HG02840 (cell line): ENCODE measurements around the gene PLXNB2.
"Not testable (repeated sequence)": the region's sequence is repeated elsewhere in the genome, so short reads cannot be mapped to it uniquely, and the experiment has no call there.

Experiments used
- ATAC-seq: cut with Tn5 transposase; IDR thresholded peaks from one replicate; pipeline ENCODE4 v1.9.1; 2021; ENCODE audit warnings: mild to moderate bottlenecking, moderate library complexity, moderate number of reproducible peaks; ENCODE audit not compliant: unreplicated experiment, low FRiP score

Gene PLXNB2

DNA sequence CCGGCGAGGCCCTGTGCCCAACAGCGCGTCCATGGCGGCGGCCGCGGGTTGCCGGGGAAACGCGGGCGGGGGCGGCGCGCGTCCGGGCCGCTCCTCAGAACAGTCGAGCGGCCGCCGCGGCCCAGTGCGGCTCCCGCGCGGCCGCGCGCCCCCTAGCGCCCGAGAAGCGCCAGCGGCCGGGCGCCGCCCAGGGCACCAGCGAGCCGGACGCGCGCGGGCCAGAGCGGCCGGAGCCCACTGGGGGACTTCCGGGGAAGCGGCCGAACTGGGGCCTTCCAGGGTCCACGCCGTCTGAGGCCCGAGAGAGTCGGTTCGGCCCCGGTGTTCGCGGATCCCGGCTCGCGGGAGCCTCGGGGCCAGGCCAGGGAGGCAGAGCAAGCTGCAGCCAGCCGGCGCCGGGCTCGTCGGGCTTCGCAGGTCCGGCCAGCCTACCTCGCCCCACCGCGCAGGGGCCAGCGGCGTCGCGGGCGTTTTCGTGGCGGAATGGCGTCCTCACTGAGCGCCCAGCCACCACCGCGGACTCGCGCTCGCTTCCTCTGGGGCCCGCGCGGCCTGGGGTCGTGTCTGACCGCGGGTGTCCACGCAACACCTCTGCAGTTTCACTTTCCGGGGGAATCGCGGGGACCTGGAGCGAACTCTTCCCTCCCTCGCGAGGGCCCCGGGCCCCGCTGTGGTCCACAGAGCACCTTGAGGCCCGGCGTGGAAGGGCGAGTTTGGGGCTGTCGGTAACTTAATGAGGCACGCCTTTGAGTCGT, 19.7 kb upstream of the PLXNB2 start, which contains the start of gene DENND6B:
DENND6B (minus strand) TSS at position 57 of the 755 bp plus-strand sequence; CDS start at position 33, 24 bp downstream.
- ATAC-seq: peak; percentile 54

DNA sequence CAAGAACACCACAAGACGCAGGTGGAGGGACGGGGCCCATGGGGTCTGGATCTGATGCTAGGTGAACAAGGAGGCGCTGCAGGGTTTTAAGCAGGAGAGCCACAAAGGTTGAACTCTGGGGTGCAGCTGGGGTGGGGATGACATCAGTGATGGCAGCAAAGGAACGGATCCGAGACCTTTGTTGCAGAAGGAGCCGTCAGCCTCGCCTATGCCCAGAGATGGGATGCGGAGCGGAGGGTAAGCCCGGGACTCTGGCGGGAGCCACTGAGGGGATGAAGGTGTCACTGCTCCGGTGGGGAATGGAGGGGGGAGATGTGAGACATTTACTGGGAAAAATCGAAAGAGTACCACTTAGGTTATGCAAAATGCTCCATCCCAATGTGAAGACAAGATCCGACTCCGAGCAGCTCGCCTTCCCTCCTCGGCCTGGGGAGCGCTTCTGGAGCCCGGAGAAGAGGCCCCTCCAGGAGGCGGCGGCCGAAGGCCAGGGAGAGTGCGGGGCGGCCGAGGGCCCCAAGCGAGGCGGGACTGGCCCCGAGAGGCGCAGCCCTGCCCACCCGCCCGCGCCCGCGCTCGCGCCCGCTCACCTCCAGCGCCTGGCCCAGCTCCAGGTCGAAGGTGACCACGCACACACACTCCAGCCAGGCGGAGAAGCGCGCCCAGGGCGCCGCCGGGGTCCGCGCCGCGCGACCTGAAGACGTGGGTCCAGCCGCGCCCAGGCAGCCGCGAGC, 18.9 kb upstream of the PLXNB2 start:
- ATAC-seq: no peak

DNA sequence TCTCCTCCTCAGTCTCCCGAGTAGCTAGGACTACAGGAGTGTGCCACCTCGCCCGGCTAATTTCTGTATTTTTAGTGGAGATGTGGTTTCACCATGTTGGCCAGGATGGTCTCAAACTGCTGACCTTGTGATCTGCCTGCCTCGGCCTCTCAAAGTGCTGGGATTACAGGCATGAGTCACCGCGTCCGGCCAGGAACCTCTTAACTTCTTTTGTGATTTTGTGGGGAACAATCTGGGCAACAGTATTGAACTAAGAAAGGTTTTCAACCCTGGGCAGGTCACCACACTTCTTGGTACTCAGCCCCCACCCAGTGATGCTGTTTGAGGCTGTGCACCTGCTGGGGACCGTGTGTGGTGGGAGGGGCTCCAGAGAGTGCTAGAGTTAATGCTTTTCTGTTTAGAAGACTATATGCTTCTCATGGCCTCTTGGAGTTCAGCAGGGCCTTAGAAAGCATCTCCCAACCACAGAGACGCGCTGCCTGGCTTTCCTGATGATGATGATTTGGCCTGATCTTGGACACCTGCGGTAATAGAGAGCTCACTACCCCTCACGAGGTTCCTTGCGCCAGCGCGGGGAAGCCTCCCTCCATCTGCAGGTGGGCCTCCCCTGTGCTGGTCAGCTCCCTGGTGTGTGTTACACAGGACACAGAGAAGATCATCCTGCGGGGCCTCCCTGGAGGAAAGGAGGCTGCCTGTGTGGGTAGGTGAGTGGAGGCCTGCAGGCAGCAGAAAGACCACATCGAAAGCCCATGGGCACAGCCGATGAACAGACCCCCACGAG, 18.2 kb upstream of the PLXNB2 start:
- ATAC-seq: no peak

DNA sequence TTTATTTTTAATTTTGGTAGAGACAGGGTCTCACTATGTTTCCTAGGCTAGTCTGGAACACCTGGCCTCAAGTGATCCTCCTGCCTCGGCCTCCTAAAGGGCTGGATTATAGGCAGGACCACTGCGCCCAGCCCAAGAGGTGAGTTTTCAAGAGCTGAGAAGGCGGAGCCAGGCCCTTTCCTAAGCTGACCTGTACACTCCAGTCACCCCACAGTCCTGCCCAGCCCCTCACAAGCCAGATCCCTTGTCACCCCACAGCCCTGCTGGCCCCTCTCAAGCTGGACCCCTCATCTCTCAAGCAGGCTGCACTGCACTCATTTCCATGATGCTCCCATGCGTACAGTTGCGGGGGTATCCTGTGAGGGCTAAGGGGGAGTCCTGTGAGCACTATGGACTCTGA, 16.5 kb upstream of the PLXNB2 start:
- no peak for ATAC-seq

DNA sequence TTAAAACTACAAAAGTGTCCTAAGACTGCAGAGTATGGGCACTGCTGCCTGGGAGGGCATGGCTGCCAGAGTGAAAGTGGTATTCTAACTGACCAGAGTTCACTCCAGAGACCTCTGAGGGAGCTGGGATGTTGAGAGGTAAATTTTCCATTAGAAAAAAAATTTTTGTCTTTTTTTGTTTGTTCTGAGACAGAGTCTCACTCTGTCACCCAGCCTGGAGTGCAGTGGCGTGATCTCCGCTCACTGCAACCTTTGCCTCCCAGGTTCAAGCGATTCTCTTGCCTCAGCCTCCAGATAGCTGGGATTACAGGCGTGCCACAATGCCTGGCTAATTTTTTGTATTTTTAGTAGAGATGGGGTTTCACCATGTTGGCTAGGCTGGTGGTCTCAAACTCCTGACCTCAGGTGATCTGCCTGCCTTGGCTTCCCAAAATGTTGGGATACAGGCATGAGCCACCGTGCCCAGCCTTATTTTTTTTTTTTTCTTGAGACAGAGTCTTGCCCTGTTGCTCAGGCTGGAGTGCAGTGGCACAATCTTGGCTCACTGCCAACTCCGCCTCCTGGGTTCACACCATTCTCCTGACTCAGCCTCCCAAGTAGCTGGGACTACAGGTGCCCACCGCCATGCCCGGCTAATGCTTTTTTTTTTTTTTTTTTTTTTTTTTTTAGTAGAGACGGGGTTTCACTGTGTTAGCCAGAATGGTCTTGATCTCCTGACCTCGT, 15.1 kb upstream of the PLXNB2 start:
- not testable (repeated sequence) for ATAC-seq

DNA sequence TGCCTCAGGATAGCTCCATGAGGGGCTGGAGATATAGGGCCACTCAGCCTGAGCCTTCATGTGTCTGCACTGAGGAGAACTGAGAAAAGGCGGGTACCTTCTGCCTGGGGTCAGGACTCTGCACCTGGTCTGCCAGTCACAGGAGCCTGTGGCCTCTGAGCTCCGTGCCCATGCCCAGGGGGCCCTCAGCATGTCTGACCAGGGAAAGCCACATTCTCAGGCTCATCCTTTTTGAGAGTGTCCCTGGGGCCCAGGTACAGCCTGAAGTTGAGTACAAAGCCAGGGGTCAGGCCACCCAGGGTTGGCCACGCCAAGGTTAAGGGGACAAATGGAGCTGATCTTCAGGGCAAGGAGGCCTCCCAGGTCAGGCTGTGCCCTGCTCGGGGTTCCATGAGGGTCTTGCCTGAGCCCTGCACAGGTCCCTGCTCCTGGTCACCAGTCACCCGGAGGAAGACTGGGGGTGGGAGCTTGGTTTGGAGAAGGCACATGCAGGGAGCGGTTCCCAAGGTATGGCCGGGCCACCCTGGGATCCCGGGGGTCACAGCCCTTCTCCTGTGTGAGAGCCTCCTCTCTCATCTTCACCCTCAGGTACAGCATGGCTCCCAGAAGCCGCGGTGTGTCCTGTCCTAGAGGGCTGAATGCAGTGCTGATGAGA, 13.4 kb upstream of the PLXNB2 start:
- no peak for ATAC-seq

DNA sequence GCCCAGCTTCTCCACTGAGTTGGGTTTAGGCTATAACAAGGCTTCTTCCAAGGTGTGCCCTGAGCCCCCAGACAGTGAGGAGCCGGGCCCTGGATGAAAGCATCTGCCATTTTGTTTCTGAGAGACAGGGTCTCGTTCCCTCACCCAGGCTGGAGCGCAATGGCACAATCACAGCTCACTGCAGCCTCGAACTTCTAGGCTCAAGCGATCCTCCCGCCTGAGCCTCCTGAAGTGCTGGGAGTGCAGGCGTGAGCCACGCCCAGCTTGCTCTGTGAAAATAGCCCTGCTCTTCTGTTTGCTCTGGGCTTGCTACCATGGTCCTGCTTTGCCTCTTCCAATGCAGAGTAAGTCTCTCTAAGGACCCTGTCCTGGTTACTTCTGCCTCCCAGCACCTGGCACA, 12.7 kb upstream of the PLXNB2 start:
- no peak for ATAC-seq

DNA sequence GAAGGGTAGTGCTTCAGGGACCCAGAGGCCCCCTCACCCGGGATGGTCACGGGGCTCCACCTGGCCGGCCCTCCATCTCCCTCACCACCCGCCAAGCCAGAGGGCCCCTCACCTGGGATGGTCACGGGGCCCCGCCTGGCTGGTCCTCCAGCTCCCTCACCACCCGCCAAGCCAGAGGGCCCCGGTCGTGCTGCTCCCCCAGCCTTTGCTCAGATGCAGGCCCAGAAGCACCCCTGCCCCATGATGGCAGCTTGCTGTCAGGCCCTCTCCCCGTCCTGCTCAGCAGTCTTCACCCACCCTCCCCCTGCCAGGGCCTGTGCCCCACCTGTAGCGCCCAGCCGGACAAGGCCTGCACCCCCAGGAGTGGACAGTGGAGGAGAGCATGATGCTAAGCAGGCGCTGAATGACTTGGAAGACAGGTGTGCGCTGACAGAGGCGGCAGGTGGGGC, 12.1 kb upstream of the PLXNB2 start:
- no peak for ATAC-seq

DNA sequence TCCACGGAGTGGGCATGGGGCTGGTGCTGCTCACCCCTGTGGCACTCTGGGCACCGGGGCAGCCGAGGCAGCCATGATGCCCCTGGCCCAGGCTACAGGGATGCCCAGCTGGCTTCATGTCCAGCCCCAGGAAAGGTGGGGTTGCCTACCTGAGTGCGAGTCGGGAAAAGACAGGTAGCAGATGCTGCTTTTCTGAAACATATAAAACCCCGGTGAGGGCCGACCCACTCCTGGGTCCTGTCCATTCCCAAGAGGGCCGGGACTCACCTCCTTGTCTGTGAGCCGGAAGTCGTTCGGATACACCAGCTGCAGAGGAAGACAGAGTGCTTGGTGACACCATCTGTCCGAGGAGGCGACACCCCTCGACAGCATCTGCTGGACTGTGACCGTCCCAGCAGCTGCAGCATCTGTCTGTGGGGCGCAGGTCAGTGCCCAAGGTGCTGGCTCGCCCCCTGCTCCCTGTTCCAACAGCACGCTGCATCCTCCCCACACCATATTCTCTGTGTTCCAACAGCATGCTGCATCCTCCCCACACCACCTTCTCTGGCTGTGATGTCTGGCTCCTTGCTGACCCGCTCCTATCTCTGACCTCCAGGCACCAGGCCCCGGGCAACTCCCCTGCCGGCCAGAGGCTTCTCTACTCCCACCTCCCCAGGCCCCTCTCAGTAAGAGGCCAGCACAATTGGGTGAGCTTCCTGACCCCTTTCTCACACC, 11.4 kb upstream of the PLXNB2 start:
- no peak for ATAC-seq

DNA sequence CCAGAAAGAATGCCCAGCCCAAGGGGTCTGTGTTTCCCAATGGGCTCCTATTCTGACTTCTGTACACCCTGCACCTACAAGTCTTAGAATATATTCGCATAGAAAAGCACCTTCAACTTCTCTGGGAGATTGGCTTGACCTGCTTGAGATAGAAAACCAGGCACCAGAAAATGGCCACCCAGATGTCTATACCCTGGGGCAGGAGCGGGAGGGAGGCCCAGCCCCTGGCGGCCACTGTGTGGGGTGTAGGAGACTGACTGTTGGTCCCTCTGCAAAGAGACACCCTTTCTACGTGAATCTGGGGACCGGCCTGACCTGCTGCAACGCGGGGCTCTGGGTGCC, 10.9 kb upstream of the PLXNB2 start:
- ATAC-seq: no peak

DNA sequence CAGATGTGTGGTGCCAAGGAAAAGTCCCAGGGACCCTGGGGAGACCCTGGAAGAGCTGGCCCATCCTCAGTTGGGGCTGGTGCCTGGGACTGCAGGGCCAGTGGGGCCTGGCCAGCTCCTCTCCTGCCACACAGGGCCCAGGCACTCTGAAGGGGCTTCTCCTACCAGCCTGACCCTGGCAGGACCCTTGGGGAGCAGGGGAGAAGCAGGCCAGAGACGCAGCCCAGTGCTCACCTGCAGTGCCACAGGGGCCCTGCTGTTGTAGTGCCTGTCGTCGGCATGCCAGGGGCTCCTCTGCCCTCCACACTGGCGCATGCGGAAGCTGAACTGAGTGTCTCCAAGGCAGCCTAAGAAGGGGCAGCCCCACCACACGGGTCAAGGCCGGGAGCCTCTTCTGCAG, 10.2 kb upstream of the PLXNB2 start:
- ATAC-seq: no peak

DNA sequence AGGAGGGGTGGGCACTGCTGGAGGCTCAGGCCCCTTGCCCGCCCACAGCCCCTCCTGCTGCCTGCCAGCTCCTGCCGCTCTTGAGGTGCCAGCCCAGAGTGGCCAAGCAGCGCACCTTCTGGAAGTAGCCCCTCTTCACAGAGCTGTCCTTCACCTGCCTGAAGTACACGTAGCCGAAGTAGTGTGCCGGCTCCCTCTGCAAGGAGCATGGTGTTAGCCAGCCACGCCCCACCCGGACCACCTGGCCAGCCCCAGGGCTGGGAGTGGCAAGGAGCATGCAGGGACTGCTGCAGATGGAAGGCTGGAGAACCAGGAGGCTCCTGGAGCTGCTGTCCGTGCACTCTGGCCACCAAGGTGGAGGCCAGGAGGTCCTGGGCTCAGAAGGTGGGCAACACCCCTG, 9.7 kb upstream of the PLXNB2 start:
- ATAC-seq: no peak

DNA sequence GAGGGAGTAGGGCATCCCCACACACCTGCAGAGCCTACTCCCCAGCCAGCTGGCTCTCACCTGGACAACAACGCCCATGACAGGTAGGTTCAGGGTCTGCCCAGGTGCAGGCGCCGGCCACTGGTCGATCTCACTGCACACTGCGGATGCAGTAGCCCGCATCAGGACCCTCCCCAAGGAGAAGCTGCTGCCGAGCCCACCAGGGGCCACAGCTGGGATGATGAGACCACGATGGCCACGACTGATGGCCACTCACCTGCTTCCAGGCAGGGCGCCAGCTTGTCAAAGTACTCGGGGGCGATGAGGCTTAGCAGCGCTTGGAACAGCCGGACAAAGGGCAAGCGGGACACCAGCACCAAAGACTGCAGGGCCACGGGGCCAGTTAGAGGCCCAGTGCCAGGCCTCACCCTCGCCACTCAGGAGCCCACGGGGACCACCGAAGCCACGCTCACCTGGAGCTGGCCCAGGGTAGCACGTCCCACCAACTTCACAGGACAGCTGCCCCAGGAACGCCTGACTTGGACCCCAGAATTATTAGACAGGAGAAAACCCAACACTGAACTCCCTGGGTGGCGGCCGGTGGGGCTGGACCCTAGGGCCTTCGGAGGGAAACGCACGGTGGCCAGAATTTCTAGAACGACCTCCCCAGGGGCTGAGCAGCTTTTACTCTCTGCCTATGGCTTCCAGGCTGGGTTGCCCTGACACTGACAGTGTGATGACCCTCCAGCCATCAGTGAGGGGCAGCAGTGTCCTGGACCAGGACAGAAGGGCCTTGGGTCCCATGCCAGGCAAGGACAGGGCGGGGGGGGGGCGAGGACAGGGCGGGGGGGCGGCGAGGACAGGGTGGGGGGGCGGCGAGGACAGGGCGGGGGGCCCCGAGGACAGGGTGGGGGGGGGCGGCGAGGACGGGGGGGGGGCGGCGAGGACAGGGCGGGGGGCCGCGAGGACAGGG, 8.9 kb upstream of the PLXNB2 start:
- no peak for ATAC-seq

DNA sequence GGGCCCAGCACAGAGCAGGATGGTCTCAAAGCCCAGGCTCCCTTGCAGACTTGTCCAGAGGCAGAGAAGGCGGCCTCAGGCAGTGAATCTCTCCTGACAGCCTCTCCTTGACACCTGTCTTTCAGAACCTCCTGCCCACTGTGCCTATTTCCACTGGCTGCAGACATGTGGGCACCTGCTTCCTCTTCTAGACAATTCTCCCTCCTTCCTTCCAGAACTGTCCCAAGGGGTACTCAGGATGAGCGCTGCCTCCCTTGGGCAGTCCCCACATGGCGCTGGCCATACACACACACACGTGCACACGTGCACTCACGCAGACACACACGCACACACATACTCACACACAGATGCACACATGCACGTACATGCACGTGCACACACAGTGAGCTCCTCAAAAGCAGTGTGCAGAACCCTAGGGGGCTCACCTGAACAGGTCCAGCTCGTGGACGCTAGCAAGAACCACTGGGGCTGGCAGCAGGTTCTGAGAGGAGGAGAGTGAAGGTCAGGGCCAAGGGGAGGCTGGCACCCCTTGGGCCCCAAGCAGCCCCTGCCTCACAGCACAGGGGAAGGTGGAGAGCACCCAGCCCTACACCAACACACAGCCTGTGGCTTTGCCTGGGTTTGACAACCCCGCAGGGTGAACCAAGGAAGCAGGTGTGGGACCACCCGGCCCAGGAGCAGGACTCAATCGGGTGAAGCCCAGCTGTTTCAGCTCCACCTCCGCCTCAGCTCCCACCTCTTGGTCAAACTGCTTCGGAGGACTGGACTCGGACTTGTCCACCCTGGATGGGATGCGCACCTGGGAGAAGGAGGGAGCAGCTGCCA, 8.1 kb upstream of the PLXNB2 start:
- no peak for ATAC-seq

DNA sequence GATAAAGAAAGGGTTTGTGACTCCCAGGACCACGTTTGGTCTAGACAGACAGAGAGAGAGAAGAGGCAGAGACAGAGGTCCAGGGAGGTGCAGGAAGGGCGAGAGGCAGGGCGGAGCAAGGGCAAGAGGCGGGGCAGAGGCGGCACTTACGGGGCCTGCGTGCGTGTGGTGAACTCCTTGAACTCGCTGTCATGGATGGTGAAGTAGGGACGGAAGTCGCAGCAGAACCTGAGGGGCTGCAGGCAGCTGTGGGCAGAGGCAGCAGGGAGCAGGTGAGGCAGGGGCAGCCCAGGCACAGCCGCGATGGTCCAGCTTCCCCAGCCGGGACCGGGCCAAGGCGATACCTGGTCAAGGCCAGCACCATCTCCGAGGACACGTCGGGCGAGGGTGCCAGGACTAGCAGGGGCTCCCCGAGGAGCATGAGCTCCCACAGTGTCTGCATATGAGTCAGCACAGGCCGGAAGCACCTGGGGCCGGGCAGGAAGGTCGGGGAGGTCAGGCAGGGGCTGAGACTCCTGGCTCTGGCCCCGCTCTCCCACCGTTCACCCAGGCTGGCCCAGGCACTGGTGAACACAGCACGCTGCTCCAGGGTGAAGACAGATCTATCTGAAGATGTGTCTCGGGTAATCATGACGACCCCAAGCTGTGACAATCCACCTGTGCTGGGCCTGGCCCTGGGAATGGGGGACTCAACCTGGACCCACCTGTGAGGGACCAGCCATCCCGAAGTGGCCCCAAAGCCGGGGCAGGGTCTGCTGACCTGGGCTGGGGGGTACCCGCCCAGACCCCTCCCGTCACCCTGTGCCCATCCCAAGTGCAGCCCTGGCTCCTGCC, 7.2 kb upstream of the PLXNB2 start:
- ATAC-seq: peak; percentile 72

DNA sequence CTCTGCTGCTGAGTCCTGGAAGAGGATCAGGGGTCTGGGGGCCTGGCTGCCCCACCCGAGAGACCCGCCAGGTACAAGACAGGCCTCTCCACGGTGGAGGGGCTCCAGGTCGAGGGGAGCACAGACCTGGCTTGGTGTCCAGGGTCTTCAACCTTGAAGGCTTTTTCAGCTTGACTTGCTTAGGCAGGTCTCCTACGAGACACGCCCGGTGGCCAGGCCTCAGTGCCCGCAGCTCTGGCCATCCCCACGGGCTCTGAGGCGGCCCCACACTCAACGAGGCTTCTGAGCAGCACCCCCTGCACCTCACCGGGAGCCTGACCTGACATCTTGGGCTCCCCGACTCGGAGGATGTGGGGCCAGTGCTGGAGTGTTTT, 6.6 kb upstream of the PLXNB2 start:
- ATAC-seq: no peak

DNA sequence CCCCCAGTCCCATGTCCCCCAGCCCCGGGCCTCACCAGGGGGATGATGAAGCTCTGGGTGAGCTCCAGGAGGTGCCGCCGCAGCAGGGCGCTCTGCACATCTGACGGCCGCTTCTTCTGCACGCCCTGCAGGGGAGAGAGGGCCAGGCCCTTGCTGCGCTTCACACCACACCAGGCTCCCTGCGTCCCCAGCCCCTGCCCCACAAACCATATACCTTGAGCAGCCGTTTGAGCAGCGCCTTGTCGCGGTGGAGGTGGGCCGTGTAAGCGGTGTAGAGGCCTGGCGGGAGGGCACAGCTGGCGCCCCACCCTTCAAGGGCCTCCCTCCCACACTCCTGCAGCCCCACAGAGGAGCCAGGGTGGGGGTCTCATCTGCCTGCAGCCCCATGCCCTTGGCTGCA, 6.2 kb upstream of the PLXNB2 start:
- no peak for ATAC-seq
